GM18498 (cell line): ENCODE results near the gene ZCCHC17.
"Not testable (repeated sequence)": the region's sequence is repeated elsewhere in the genome, so short reads cannot be mapped to it uniquely, and the experiment has no call there.

ENCODE experiments used
- ATAC-seq: cut with Tn5 transposase; IDR thresholded peaks from one replicate; pipeline ENCODE4 v1.9.1; 2021; ENCODE audit warnings: mild to moderate bottlenecking, moderate library complexity; ENCODE audit not compliant: unreplicated experiment

ZCCHC17 gene

GRCh38 chr1:31296486-31297276 is at the start of gene ZCCHC17, which contains the start of gene SNRNP40:
Gene ZCCHC17, plus strand, starts transcription at chr1:31297032. Its CDS starts 13,067 bp downstream, at chr1:31310099.
Gene SNRNP40, minus strand, starts transcription at chr1:31296788. Its CDS starts 37 bp downstream, at chr1:31296751.
- peak; percentile 96 for ATAC-seq

GRCh38 chr1:31248276-31248675 is 48.6 kb upstream of the ZCCHC17 start:
- no peak for ATAC-seq

- no peak for ATAC-seq
Observed at GRCh38 chr1:31249854-31250253, 47.0 kb upstream of the ZCCHC17 start.

GRCh38 chr1:31257213-31257612 is 39.6 kb upstream of the ZCCHC17 start:
- ATAC-seq, result no peak

- ATAC-seq, result no peak
Observed at GRCh38 chr1:31258581-31258980, 38.3 kb upstream of the ZCCHC17 start.

- ATAC-seq, result no peak
Observed at GRCh38 chr1:31259746-31260145, 37.1 kb upstream of the ZCCHC17 start.

GRCh38 chr1:31261916-31262315 is 34.9 kb upstream of the ZCCHC17 start:
- no peak for ATAC-seq

GRCh38 chr1:31262393-31262792 is 34.4 kb upstream of the ZCCHC17 start:
- not testable (repeated sequence) for ATAC-seq

- no peak for ATAC-seq
Observed at GRCh38 chr1:31263408-31263807, 33.4 kb upstream of the ZCCHC17 start.

GRCh38 chr1:31264790-31265386 is 31.9 kb upstream of the ZCCHC17 start:
- ATAC-seq, result no peak

- ATAC-seq, result no peak
Observed at GRCh38 chr1:31266547-31266946, 30.3 kb upstream of the ZCCHC17 start.

- no peak for ATAC-seq
Observed at GRCh38 chr1:31272369-31272768, 24.5 kb upstream of the ZCCHC17 start.

- no peak for ATAC-seq
Observed at GRCh38 chr1:31273619-31274018, 23.2 kb upstream of the ZCCHC17 start.

GRCh38 chr1:31282426-31282825 is 14.4 kb upstream of the ZCCHC17 start:
- ATAC-seq, result not testable (repeated sequence)

GRCh38 chr1:31287791-31288190 is 9.0 kb upstream of the ZCCHC17 start:
- ATAC-seq, result not testable (repeated sequence)

GRCh38 chr1:31289021-31289420 is 7.8 kb upstream of the ZCCHC17 start:
- ATAC-seq, result no peak

GRCh38 chr1:31295874-31296485 is 852 bp upstream of the ZCCHC17 start:
- ATAC-seq, result no peak

GRCh38 chr1:31297277-31298247 is 730 bp downstream of the ZCCHC17 start:
- ATAC-seq, result no peak

GRCh38 chr1:31299365-31299764 is 2.5 kb downstream of the ZCCHC17 start:
- no peak for ATAC-seq

GRCh38 chr1:31300193-31300592 is 3.4 kb downstream of the ZCCHC17 start:
- ATAC-seq, result no peak
